RPMI7951 (cell line): Measurements from ENCODE around the gene FHIT. TPM values are rescaled to one million over a fixed set of nuclear protein-coding genes. Genes with fewer than 3 reads are reported as not detected.

Source experiments
- DNase-seq: peaks from one replicate; pipeline ENCODE4 v3.0.0-alpha.2; 2012; ENCODE audit warnings: low read depth
- total RNA-seq: library from RNA; depleted of rRNA; stranded (reverse); fragments of >200 nt; shearing (Covaris generic); gene quantifications from 2 replicates; pipeline ENCODE4 v1.2.3, GENCODE V29; 2014

The FHIT gene
- total RNA-seq, 1 experiment from 2014 or later, result 2.4 TPM

GRCh38 chr3:61169621-61170251 lies 81.5 kb downstream of the FHIT start:
- DNase-seq, result no peak

- no peak for DNase-seq
These were observed 83.0 kb downstream of the FHIT start for GRCh38 chr3:61168286-61168685.

- DNase-seq, result no peak
These were observed 88.3 kb downstream of the FHIT start for GRCh38 chr3:61162965-61163364.

- no peak for DNase-seq
These were observed 92.6 kb downstream of the FHIT start for GRCh38 chr3:61158667-61159066.

GRCh38 chr3:61158216-61158615 lies 93.0 kb downstream of the FHIT start:
- no peak for DNase-seq

GRCh38 chr3:61157414-61157813 lies 93.8 kb downstream of the FHIT start:
- DNase-seq, result no peak

- DNase-seq, result no peak
These were observed 95.5 kb downstream of the FHIT start for GRCh38 chr3:61155701-61156292.

GRCh38 chr3:61154457-61155198 lies 96.6 kb downstream of the FHIT start:
- DNase-seq, result no peak

GRCh38 chr3:61152071-61152470 lies 99.2 kb downstream of the FHIT start:
- no peak for DNase-seq

- no peak for DNase-seq
These were observed 102.0 kb downstream of the FHIT start for GRCh38 chr3:61149236-61149635.

GRCh38 chr3:61146010-61146890 lies 105.0 kb downstream of the FHIT start:
- DNase-seq, result no peak

- DNase-seq, result no peak
These were observed 109.6 kb downstream of the FHIT start for GRCh38 chr3:61141697-61142096.

GRCh38 chr3:61141227-61141626 lies 110.0 kb downstream of the FHIT start:
- no peak for DNase-seq

GRCh38 chr3:61139686-61140085 lies 111.6 kb downstream of the FHIT start:
- DNase-seq, result no peak

- no peak for DNase-seq
These were observed 112.9 kb downstream of the FHIT start for GRCh38 chr3:61138401-61138800.

- no peak for DNase-seq
These were observed 115.1 kb downstream of the FHIT start for GRCh38 chr3:61136191-61136590.

GRCh38 chr3:61134532-61134931 lies 116.7 kb downstream of the FHIT start:
- DNase-seq, result no peak

GRCh38 chr3:61132062-61132461 lies 119.2 kb downstream of the FHIT start:
- no peak for DNase-seq

- DNase-seq, result no peak
These were observed 132.4 kb downstream of the FHIT start for GRCh38 chr3:61118830-61119229.

GRCh38 chr3:61117045-61117898 lies 134.0 kb downstream of the FHIT start:
- DNase-seq, result no peak

- no peak for DNase-seq
These were observed 136.8 kb downstream of the FHIT start for GRCh38 chr3:61114316-61114953.
